ENCODE data around the gene TBC1D8.

Gene TBC1D8

GRCh38 chr2:100989666-100990065 lies 161.5 kb downstream of the TBC1D8 start:
- no peak overlapping the region for H3K9ac ChIP-seq (ENCODE audit: low read depth, low read length, poor library complexity)
- peaks cover 0 to 22% (median 0%) of the 10 kb centered on the region in 3 experiments for H3K27me3 ChIP-seq (ENCODE audit: control insufficient read depth in 3 of 3, insufficient read depth in 3 of 3, low read depth in 1 of 3, low read length in 3 of 3)
- H3K36me3 ChIP-seq (replicated peaks in 1 of 2; ENCODE audit: control insufficient read depth in 2 of 2, insufficient read depth in 2 of 2, low read length in 2 of 2): no peaks in the 10 kb centered on the region
- no peak overlapping the region for H2BK5ac ChIP-seq (ENCODE audit: low read length)
- no CpG with 5 or more reads among the region's 3 CpGs for WGBS, 2 donors (ENCODE audit: extremely low coverage in 2 of 2, insufficient read length in 2 of 2, insufficient replicate concordance in 1 of 2)
- no peak overlapping the region for H3K23ac ChIP-seq (ENCODE audit: low read depth, low read length, poor library complexity)
- no peak overlapping the region for H4K8ac ChIP-seq (ENCODE audit: low read depth, low read length)
- no peak overlapping the region for H3K4me3 ChIP-seq (ENCODE audit: low read length in 2 of 2)
- DNase-seq (ENCODE audit: low spot score): no peak
- H3K14ac ChIP-seq (ENCODE audit: low read length): no peak overlapping the region
- no peak overlapping the region for H2BK12ac ChIP-seq (ENCODE audit: low read length)
- no peaks in the 10 kb centered on the region for H3K9me3 ChIP-seq (replicated peaks in 1 of 2; ENCODE audit: control insufficient read depth in 2 of 2, insufficient read depth in 1 of 2, low read depth in 1 of 2, low read length in 2 of 2)
- H2AFZ ChIP-seq (ENCODE audit: low read length): no peak overlapping the region
- no peaks in the 10 kb centered on the region for H3K4me1 ChIP-seq (ENCODE audit: control insufficient read depth in 2 of 2, insufficient read depth in 1 of 2, low read depth in 1 of 2, low read length in 2 of 2)
- H3K79me1 ChIP-seq (ENCODE audit: low read depth, low read length): no peaks in the 10 kb centered on the region
- no peak overlapping the region for H2BK120ac ChIP-seq (ENCODE audit: low read depth, low read length)
- no peak overlapping the region for H3K27ac ChIP-seq (replicated peaks; ENCODE audit: low read length)
- no peak overlapping the region for H3K18ac ChIP-seq (ENCODE audit: low read length)
- H3K4ac ChIP-seq (ENCODE audit: low read length): no peak overlapping the region
- no peak overlapping the region for H4K91ac ChIP-seq (ENCODE audit: low read depth, low read length, poor library complexity)
- no peak overlapping the region for H2BK15ac ChIP-seq (ENCODE audit: low read length)
- no peak overlapping the region for H3K4me2 ChIP-seq (ENCODE audit: insufficient read depth, low read length, poor library complexity, severe bottlenecking)
- no peak overlapping the region for H2AK5ac ChIP-seq (ENCODE audit: low read depth, low read length)

GRCh38 chr2:100988630-100989417 lies 162.4 kb downstream of the TBC1D8 start:
- Histone ChIP-seq H3K14ac (ENCODE audit: low read length) (no peak overlapping the region), H3K9ac (ENCODE audit: low read depth, low read length, poor library complexity) (no peak overlapping the region), H3K18ac (ENCODE audit: low read length) (no peak overlapping the region), H2BK15ac (ENCODE audit: low read length) (peak overlapping the region; percentile 49), H4K91ac (ENCODE audit: low read depth, low read length, poor library complexity) (no peak overlapping the region), H3K27me3 (ENCODE audit: control insufficient read depth in 3 of 3, insufficient read depth in 3 of 3, low read depth in 1 of 3, low read length in 3 of 3) (peaks cover 0 to 20% (median 0%) of the 10 kb centered on the region in 3 experiments), H2AFZ (ENCODE audit: low read length) (no peak overlapping the region), H3K79me1 (ENCODE audit: low read depth, low read length) (no peaks in the 10 kb centered on the region), H2BK12ac (ENCODE audit: low read length) (no peak overlapping the region), H3K4me3 (ENCODE audit: low read length in 2 of 2) (no peak overlapping the region), H4K8ac (ENCODE audit: low read depth, low read length) (no peak overlapping the region), H2BK120ac (ENCODE audit: low read depth, low read length) (no peak overlapping the region), H3K36me3 (replicated peaks in 1 of 2; ENCODE audit: control insufficient read depth in 2 of 2, insufficient read depth in 2 of 2, low read length in 2 of 2) (no peaks in the 10 kb centered on the region), H3K27ac (replicated peaks; ENCODE audit: low read length) (no peak overlapping the region), H3K23ac (ENCODE audit: low read depth, low read length, poor library complexity) (no peak overlapping the region), H2BK5ac (ENCODE audit: low read length) (no peak overlapping the region), H3K4ac (ENCODE audit: low read length) (no peak overlapping the region), H3K9me3 (replicated peaks in 1 of 2; ENCODE audit: control insufficient read depth in 2 of 2, insufficient read depth in 1 of 2, low read depth in 1 of 2, low read length in 2 of 2) (no peaks in the 10 kb centered on the region), H3K4me1 (ENCODE audit: control insufficient read depth in 2 of 2, insufficient read depth in 1 of 2, low read depth in 1 of 2, low read length in 2 of 2) (no peaks in the 10 kb centered on the region), H2AK5ac (ENCODE audit: low read depth, low read length) (peak overlapping the region; percentile 19), H3K4me2 (ENCODE audit: insufficient read depth, low read length, poor library complexity, severe bottlenecking) (no peak overlapping the region)
- no peak for DNase-seq (ENCODE audit: low spot score)
- WGBS, 2 donors (ENCODE audit: extremely low coverage in 2 of 2, insufficient read length in 2 of 2, insufficient replicate concordance in 1 of 2): no CpG with 5 or more reads among the region's 8 CpGs

GRCh38 chr2:100987974-100988373 lies 163.2 kb downstream of the TBC1D8 start:
- Histone ChIP-seq H3K23ac (ENCODE audit: low read depth, low read length, poor library complexity) (no peak overlapping the region), H3K14ac (ENCODE audit: low read length) (no peak overlapping the region), H3K9me3 (replicated peaks in 1 of 2; ENCODE audit: control insufficient read depth in 2 of 2, insufficient read depth in 1 of 2, low read depth in 1 of 2, low read length in 2 of 2) (no peaks in the 10 kb centered on the region), H3K27ac (replicated peaks; ENCODE audit: low read length) (no peak overlapping the region), H3K27me3 (ENCODE audit: control insufficient read depth in 3 of 3, insufficient read depth in 3 of 3, low read depth in 1 of 3, low read length in 3 of 3) (peaks cover 0 to 20% (median 0%) of the 10 kb centered on the region in 3 experiments), H3K4ac (ENCODE audit: low read length) (no peak overlapping the region), H2AK5ac (ENCODE audit: low read depth, low read length) (peak overlapping the region; percentile 3), H3K79me1 (ENCODE audit: low read depth, low read length) (no peaks in the 10 kb centered on the region), H3K4me2 (ENCODE audit: insufficient read depth, low read length, poor library complexity, severe bottlenecking) (no peak overlapping the region), H2BK5ac (ENCODE audit: low read length) (no peak overlapping the region), H2BK15ac (ENCODE audit: low read length) (no peak overlapping the region), H3K9ac (ENCODE audit: low read depth, low read length, poor library complexity) (no peak overlapping the region), H2BK12ac (ENCODE audit: low read length) (no peak overlapping the region), H2AFZ (ENCODE audit: low read length) (no peak overlapping the region), H2BK120ac (ENCODE audit: low read depth, low read length) (no peak overlapping the region), H4K91ac (ENCODE audit: low read depth, low read length, poor library complexity) (no peak overlapping the region), H3K4me1 (ENCODE audit: control insufficient read depth in 2 of 2, insufficient read depth in 1 of 2, low read depth in 1 of 2, low read length in 2 of 2) (no peaks in the 10 kb centered on the region), H4K8ac (ENCODE audit: low read depth, low read length) (no peak overlapping the region), H3K4me3 (ENCODE audit: low read length in 2 of 2) (no peak overlapping the region), H3K18ac (ENCODE audit: low read length) (no peak overlapping the region), H3K36me3 (replicated peaks in 1 of 2; ENCODE audit: control insufficient read depth in 2 of 2, insufficient read depth in 2 of 2, low read length in 2 of 2) (no peaks in the 10 kb centered on the region)
- no peak for DNase-seq (ENCODE audit: low spot score)
- no CpG with 5 or more reads among the region's 4 CpGs for WGBS, 2 donors (ENCODE audit: extremely low coverage in 2 of 2, insufficient read length in 2 of 2, insufficient replicate concordance in 1 of 2)

GRCh38 chr2:100987536-100987935 lies 163.6 kb downstream of the TBC1D8 start:
- Histone ChIP-seq H2BK120ac (ENCODE audit: low read depth, low read length) (no peak overlapping the region), H2BK12ac (ENCODE audit: low read length) (no peak overlapping the region), H3K27ac (replicated peaks; ENCODE audit: low read length) (no peak overlapping the region), H3K4ac (ENCODE audit: low read length) (no peak overlapping the region), H2BK15ac (ENCODE audit: low read length) (no peak overlapping the region), H2BK5ac (ENCODE audit: low read length) (no peak overlapping the region), H3K9me3 (replicated peaks in 1 of 2; ENCODE audit: control insufficient read depth in 2 of 2, insufficient read depth in 1 of 2, low read depth in 1 of 2, low read length in 2 of 2) (no peaks in the 10 kb centered on the region), H3K18ac (ENCODE audit: low read length) (no peak overlapping the region), H2AFZ (ENCODE audit: low read length) (no peak overlapping the region), H3K14ac (ENCODE audit: low read length) (no peak overlapping the region), H4K91ac (ENCODE audit: low read depth, low read length, poor library complexity) (no peak overlapping the region), H3K23ac (ENCODE audit: low read depth, low read length, poor library complexity) (no peak overlapping the region), H3K4me1 (ENCODE audit: control insufficient read depth in 2 of 2, insufficient read depth in 1 of 2, low read depth in 1 of 2, low read length in 2 of 2) (peaks cover 0 to under 1% of the 10 kb centered on the region in 2 donors), H3K4me3 (ENCODE audit: low read length in 2 of 2) (no peak overlapping the region), H3K9ac (ENCODE audit: low read depth, low read length, poor library complexity) (no peak overlapping the region), H4K8ac (ENCODE audit: low read depth, low read length) (no peak overlapping the region), H3K27me3 (ENCODE audit: control insufficient read depth in 3 of 3, insufficient read depth in 3 of 3, low read depth in 1 of 3, low read length in 3 of 3) (peaks cover 0 to 20% (median 0%) of the 10 kb centered on the region in 3 experiments), H3K36me3 (replicated peaks in 1 of 2; ENCODE audit: control insufficient read depth in 2 of 2, insufficient read depth in 2 of 2, low read length in 2 of 2) (no peaks in the 10 kb centered on the region), H3K79me1 (ENCODE audit: low read depth, low read length) (no peaks in the 10 kb centered on the region), H2AK5ac (ENCODE audit: low read depth, low read length) (no peak overlapping the region), H3K4me2 (ENCODE audit: insufficient read depth, low read length, poor library complexity, severe bottlenecking) (no peak overlapping the region)
- no CpG with 5 or more reads among the region's 3 CpGs for WGBS, 2 donors (ENCODE audit: extremely low coverage in 2 of 2, insufficient read length in 2 of 2, insufficient replicate concordance in 1 of 2)
- DNase-seq (ENCODE audit: low spot score): no peak

Measured in neuronal stem cell (in vitro differentiated cells).